Keratinocyte (primary cell): ENCODE data around the gene PCK1.

Experiments
- EZH2 ChIP-seq: IDR thresholded peaks from one replicate; pipeline ENCODE4 v1.6.1; 2012; ENCODE audit warnings: inconsistent platforms, mild to moderate bottlenecking, low read length, moderate library complexity
- TF ChIP-seq, protein P1 (sequence below), 3 experiments: IDR thresholded peaks in 1 of 3; conservative IDR thresholded peaks in 1 of 3; optimal IDR thresholded peaks in 1 of 3; 2 replicates in 2 of 3; 3 replicates in 1 of 3; pipeline versions ENCODE3 to v1.5.1; 2011; ENCODE audit warnings: low read length in 3 of 3, mild to moderate bottlenecking in 3 of 3, moderate library complexity in 2 of 3, control low read depth in 1 of 3, inconsistent platforms in 1 of 3; ENCODE audit not compliant: insufficient read depth in 2 of 3; ENCODE audit errors: extremely low read depth in 1 of 3

DNA sequence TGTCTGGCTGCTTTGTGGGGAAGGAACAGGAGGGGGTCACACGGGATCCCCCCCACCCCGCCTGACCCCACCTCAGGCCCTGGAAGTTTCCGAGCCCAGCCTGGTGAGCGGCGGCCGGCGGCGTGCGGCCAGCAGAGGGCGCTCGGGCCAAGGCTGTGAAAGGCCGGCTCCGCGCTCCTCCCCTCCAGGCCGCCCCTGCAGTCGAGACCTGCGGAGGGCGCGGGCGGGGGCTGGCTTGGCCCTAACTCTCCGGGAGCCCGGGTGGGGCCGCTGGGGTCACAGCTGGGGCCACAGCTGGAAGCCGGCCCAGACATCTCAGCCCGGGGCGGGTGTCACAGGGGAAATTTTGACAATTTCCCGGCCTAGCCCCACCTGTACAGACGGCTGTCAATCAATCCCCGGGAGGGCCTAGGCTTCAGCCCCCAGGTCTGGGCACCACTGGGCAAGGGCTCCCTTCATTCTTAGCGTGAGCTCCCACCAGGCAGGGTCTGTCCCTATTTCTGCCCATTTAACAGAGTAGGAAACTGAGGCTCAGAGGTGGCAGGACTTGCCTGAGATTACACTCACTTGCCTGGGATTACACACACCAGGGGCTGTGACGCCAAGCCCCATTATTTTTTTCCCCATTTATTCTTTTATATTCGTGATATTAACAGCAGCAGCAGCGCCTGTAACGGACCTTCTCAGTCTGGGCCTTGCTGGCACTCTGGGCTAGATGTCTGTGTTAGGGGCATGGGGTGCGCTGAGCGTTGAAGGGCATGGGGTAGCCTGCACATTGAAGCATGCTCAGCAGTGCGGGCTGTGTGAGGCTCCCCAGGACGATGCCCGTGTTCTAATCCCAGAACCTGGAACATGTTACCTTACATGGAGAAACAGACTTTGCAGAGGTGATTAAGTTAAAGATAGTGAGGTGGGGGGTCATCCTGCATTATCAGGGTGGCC is 36.4 kb downstream of the PCK1 start:
- TF ChIP-seq, protein P1, sequence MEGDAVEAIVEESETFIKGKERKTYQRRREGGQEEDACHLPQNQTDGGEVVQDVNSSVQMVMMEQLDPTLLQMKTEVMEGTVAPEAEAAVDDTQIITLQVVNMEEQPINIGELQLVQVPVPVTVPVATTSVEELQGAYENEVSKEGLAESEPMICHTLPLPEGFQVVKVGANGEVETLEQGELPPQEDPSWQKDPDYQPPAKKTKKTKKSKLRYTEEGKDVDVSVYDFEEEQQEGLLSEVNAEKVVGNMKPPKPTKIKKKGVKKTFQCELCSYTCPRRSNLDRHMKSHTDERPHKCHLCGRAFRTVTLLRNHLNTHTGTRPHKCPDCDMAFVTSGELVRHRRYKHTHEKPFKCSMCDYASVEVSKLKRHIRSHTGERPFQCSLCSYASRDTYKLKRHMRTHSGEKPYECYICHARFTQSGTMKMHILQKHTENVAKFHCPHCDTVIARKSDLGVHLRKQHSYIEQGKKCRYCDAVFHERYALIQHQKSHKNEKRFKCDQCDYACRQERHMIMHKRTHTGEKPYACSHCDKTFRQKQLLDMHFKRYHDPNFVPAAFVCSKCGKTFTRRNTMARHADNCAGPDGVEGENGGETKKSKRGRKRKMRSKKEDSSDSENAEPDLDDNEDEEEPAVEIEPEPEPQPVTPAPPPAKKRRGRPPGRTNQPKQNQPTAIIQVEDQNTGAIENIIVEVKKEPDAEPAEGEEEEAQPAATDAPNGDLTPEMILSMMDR (optimal IDR thresholded peaks at IDR 0.05 in 1 of 3, IDR thresholded peaks at IDR 0.05 in 1 of 3, conservative IDR thresholded peaks at IDR 0.05 in 1 of 3; ENCODE audit: extremely low read depth in 1 of 3, insufficient read depth in 2 of 3, low read length in 3 of 3) = peak; percentile 38 to 91 (median 89)
- TF ChIP-seq EZH2 = no peak
